ENCODE data around the gene NFYC.

DNA sequence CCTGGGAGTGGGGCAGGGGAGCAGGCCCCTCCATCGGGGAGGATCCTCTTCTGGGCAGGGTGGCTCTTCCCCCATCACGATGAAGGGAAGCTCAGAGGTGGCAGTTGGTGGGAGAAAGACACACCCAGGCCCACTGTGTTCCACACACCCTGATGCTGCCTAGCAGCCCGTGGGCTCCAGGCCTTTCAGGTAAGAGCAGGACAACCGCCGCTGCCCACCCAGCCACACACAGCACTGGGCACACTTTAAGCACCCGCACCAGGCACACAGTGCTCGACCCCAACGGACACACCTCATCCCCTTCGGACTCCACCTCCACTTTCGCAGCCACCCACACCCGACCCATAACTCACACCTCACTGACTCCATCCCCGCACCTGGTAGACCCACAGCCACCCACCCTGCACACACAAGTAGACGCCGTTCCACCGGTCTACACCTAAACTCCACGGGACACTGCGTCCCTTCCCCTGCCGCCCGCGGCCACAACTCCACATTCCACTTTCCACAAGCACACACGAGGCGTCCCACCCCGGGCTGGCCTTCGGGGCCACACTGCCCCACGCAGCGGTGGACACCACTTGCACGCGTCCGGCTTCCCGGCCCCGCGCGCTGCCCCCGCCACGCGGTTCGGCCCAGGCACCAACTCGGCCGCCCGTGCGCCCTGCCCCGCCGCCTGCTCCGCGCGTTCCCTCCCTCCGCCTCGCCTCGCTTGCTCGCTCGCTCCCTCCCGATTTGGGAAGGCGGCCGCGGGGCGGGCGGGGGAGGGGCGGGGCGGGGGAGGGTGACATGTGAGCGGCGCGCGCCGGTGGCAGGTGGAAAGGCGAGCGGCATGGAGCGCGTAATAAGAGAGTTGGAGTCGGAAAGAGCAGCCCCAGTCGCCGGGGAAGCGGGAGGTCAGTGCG is 91.7 kb downstream of the NFYC start, which contains the start of gene KCNQ4:
- TF ChIP-seq CTCF (IDR thresholded peaks at IDR 0.05 in 2 of 3, conservative IDR thresholded peaks at IDR 0.05 in 1 of 3; ENCODE audit: borderline replicate concordance in 1 of 3, insufficient read depth in 1 of 3, low read depth in 2 of 3, low read length in 2 of 3), result no peak
- TF ChIP-seq ELF1 (IDR thresholded peaks at IDR 0.05; ENCODE audit: borderline replicate concordance, low read depth), result no peak
- no peak; the same call in 1 of the 2 replicates for TF ChIP-seq POLR2AphosphoS5 (IDR thresholded peaks at IDR 0.05; ENCODE audit: low read depth, low read length)
- TF ChIP-seq EZH2phosphoT487 (IDR thresholded peaks at IDR 0.05; ENCODE audit: borderline replicate concordance), result no peak
- TF ChIP-seq ZNF274 (IDR thresholded peaks at IDR 0.05; ENCODE audit: low read depth, low read length), result no peak
- TF ChIP-seq, protein P1, sequence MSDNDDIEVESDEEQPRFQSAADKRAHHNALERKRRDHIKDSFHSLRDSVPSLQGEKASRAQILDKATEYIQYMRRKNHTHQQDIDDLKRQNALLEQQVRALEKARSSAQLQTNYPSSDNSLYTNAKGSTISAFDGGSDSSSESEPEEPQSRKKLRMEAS (IDR thresholded peaks at IDR 0.05), result peak; percentile 61; the same call in 1 of the 2 replicates
- no peak for TF ChIP-seq EZH2 (IDR thresholded peaks at IDR 0.05)
- no peak for TF ChIP-seq POLR2A (IDR thresholded peaks at IDR 0.05; ENCODE audit: borderline replicate concordance, extremely low read depth, insufficient read depth, insufficient read length)
- TF ChIP-seq, protein P2, sequence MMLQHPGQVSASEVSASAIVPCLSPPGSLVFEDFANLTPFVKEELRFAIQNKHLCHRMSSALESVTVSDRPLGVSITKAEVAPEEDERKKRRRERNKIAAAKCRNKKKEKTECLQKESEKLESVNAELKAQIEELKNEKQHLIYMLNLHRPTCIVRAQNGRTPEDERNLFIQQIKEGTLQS (IDR thresholded peaks at IDR 0.05), result no peak
- no peak for TF ChIP-seq RAD21 (IDR thresholded peaks at IDR 0.05; ENCODE audit: low read depth)
- TF ChIP-seq JUND (IDR thresholded peaks at IDR 0.05), result no peak
- no peak for TF ChIP-seq FOSL1 (IDR thresholded peaks at IDR 0.05; ENCODE audit: low read depth)
- no peak for TF ChIP-seq SP1 (IDR thresholded peaks at IDR 0.05; ENCODE audit: low read depth)
